GM19452 (cell line): Measurements from ENCODE around the gene GALNT9.
"Not testable (repeated sequence)": the region's sequence is repeated elsewhere in the genome, so short reads cannot be mapped to it uniquely, and the experiment has no call there.

Source experiments
- ATAC-seq: cut with Tn5 transposase; IDR thresholded peaks from one replicate; pipeline ENCODE4 v1.9.1; 2021; ENCODE audit not compliant: unreplicated experiment

GALNT9 gene

GRCh38 chr12:132295561-132295960 lies 33.8 kb downstream of the GALNT9 start:
- not testable (repeated sequence) for ATAC-seq

GRCh38 chr12:132295101-132295526 lies 34.3 kb downstream of the GALNT9 start:
- ATAC-seq: no peak

- no peak for ATAC-seq
Measured at GRCh38 chr12:132294121-132295034, 35.0 kb downstream of the GALNT9 start.

- no peak for ATAC-seq
Measured at GRCh38 chr12:132292328-132293319, 36.8 kb downstream of the GALNT9 start.

GRCh38 chr12:132291402-132292175 lies 37.8 kb downstream of the GALNT9 start:
- ATAC-seq: no peak

- no peak for ATAC-seq
Measured at GRCh38 chr12:132290203-132290540, 39.2 kb downstream of the GALNT9 start.

GRCh38 chr12:132289356-132290202 lies 39.8 kb downstream of the GALNT9 start:
- no peak for ATAC-seq

- ATAC-seq: no peak
Measured at GRCh38 chr12:132288516-132289215, 40.7 kb downstream of the GALNT9 start.

- no peak for ATAC-seq
Measured at GRCh38 chr12:132287391-132288238, 41.8 kb downstream of the GALNT9 start.

GRCh38 chr12:132286912-132287311 lies 42.5 kb downstream of the GALNT9 start:
- no peak for ATAC-seq

GRCh38 chr12:132285991-132286681 lies 43.3 kb downstream of the GALNT9 start:
- no peak for ATAC-seq

GRCh38 chr12:132284827-132285741 lies 44.3 kb downstream of the GALNT9 start:
- ATAC-seq: no peak

- ATAC-seq: no peak
Measured at GRCh38 chr12:132284071-132284826, 45.1 kb downstream of the GALNT9 start.

GRCh38 chr12:132282950-132283771 lies 46.2 kb downstream of the GALNT9 start:
- no peak for ATAC-seq
